IMR-90 (cell line): Measurements from ENCODE around the gene RASAL1.

Experiments
- CTCF ChIP-seq: conservative IDR thresholded peaks from 2 replicates; pipeline ENCODE4 v1.5.1; 2012; ENCODE audit warnings: mild to moderate bottlenecking, low read depth, low read length, improper control_type of control experiment
- POLR2A ChIP-seq: IDR thresholded peaks from 2 replicates; pipeline ENCODE4 v1.6.1; 2012; ENCODE audit warnings: mild to moderate bottlenecking, low read depth, low read length
- TF ChIP-seq, protein P1 (sequence below): fragments of 150-350 bp; IDR thresholded peaks from 2 replicates; pipeline ENCODE4 v1.6.1; 2016; ENCODE audit warnings: low read depth, mild to moderate bottlenecking, low read length, moderate library complexity, borderline replicate concordance

GRCh38 chr12:113155060-113155459 lies 19.5 kb upstream of the RASAL1 start:
- TF ChIP-seq CTCF (no peak), POLR2A (no peak)
- TF ChIP-seq, protein P1, sequence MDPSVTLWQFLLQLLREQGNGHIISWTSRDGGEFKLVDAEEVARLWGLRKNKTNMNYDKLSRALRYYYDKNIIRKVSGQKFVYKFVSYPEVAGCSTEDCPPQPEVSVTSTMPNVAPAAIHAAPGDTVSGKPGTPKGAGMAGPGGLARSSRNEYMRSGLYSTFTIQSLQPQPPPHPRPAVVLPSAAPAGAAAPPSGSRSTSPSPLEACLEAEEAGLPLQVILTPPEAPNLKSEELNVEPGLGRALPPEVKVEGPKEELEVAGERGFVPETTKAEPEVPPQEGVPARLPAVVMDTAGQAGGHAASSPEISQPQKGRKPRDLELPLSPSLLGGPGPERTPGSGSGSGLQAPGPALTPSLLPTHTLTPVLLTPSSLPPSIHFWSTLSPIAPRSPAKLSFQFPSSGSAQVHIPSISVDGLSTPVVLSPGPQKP, result no peak
